IPS-18c (cell line): ENCODE results near the gene LMO2.

Experiments
- H3K4me3 ChIP-seq: 2 replicates; pipeline ENCODE4 v1.7.0; 2013; ENCODE audit warnings: low read depth, mild to moderate bottlenecking, low read length, moderate library complexity; ENCODE audit not compliant: insufficient read depth
- H3K9me3 ChIP-seq: one replicate; pipeline ENCODE4 v1.6.1; 2013; ENCODE audit warnings: mild to moderate bottlenecking, low read length, moderate library complexity; ENCODE audit not compliant: control insufficient read depth, insufficient read depth

Gene LMO2

DNA sequence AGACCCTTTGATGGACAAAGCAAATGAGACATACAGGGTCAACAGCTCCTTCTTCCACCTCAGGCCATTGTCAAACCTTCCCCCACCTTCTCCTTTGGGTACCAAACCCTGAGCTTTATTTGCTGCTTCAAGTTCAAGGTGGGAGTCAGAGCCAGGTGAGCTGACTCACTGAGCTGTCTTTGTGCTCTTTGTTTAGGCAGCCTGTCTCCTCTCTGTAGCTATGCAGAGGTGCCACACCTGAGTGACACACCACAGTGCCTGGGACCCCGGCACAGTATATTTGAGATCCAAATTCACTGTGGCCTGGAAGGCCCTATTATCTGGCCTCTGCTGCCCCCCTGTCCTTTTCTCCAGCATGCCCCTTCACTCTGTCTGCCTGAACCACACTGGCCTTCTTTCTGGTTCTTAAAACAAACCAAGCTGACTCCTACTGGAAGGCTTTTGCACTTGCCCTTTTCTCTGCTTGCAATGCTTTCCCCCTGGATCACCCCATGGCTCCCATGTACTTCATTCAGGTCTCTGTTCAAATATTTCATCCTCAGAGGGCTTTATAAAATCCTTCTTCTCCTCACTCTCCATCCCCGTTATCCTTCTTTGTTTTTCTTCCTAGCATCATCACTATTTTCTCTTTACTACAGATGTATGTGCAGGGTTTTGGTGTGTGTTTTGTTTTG lies 16.1 kb downstream of the LMO2 start:
- no peak overlapping the region for H3K4me3 ChIP-seq
- H3K9me3 ChIP-seq, result no peaks in the 10 kb centered on the region

DNA sequence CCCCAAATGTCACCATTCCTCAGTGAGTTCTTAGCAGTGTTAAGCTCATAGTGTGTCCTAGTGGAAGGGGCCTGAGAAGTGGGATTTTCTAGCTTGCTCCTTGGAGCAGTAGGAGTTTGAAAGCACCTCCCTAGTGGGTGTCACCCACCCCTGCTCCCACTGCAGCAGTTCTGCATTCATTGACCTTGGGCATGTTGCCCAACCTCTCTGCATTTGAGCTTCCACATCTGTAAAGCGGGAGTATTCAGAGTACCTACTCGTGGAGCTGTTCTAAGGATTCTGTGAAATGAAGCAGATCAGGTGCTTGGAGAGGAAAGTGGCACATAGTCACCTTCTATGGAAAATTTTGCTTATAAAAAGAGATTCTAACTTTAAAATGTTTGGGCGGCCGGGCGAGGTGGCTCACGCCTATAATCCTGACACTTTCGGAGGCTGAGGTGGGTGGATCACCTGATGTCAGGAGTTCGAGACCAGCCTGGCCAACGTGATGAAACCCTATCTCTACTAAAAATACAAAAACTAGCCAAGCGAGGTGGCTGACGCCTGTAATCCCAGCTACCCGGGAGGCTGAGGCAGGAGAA lies 16.9 kb downstream of the LMO2 start:
- no peaks in the 10 kb centered on the region for H3K9me3 ChIP-seq
- no peak overlapping the region for H3K4me3 ChIP-seq

DNA sequence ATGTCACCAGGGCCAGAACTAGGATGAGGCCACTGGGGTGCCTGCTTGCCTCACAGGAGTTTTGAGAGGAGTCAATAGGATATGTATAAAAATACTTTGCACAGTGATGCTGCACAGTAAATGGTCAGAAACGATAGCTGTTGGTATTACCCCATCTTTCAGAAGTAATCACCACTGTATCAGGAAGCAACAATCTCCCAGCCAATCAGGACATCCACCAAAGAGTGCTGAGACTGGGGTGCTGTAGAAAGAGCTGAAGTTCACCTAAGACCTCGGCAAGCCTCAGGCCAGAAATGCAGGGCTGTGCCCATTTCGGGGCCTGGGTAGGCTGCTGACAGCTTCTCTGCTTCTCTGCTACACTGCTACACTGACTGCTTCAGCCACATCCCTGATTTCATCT lies 17.4 kb downstream of the LMO2 start:
- H3K4me3 ChIP-seq, result no peak overlapping the region

DNA sequence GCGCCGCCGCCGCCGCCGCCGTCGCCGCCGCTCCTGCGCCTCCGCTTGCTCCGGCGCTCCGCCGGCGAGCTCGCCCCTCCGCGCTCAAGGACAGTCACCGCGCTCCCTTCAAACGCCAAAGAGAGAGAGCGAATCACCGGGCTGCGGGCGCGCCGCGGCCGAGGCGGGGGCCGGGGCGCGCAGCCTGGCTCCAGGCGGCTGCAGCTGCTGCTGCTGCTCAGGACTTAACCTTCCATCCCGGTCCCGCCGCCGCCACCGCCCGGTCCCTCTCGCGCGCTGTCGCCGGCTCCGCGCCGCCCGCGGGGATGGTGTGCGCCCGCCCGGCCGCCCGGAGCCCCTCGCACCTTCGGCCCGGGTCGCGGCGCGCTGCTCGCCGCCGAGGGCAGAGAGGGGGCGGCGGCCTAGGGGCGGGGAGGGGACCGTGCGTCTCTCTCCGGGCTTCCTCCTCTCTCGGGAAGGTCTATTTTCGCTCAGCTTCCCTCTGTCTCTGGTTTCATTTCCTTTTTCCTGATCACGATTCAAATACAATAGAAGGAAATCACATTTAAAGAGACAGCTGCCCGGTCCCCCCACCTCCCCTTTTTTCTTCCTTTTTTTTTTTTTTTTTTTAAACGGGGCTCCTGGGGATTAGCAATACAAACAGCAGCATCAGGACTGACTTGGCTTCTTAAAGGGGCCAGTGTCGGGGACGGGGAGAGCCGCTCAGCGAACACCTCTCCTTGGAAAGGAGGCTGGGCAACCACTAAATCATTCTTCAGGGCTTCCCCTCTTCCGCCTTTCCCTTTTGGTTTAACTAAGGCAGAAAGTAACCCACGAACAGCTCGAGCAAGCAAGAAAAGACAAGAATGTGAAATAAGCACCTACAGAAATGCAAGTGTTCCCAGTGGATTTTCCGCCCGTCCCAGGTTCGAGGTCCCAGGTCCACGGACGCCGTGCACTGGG lies 22.1 kb downstream of the LMO2 start:
- peak overlapping the region; percentile 65 for H3K4me3 ChIP-seq
- H3K9me3 ChIP-seq, result peaks cover 2% of the 10 kb centered on the region

More for the DNA sequence above, 17.4 kb downstream of the LMO2 start:
- peaks cover 1% of the 10 kb centered on the region for H3K9me3 ChIP-seq

DNA sequence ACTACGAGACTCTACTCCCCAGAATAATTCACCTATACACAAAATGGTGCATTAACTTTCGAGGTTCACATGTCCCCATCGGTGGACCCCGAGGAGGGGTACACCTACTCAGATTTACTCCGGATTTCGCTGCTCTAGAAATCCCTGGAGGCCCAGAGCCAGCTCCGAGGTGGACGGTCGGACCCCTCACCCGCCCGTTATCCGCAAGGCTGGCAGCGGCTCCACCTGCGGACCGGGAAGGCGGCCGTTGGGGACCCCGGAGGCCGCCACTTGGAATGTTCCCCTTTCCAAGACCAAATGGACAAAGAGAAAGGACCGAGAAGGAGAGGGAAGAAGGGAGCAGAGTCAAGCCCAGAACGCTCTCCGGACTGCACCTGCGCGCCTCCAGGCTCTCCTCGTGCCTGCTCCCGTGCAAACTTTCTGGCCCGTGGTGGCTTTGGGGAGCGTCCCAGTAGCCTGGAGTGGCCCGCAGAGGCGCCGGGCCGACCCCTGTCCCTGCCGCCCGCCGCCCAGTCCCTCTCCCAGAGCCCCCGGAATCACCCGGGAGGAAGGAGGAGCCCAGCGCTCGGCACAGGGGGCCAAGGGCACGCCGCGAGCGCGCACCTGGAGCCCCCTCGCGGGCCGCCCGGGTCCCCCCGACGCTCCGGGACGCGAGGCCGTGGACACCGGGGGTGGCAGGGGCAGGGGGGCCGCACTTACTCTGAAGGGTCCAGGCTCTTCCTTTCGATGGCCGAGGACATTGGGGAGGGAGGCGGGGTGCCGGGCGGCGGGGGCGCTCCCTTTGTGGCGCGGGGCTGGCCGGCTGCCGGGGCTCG lies 23.0 kb downstream of the LMO2 start:
- H3K4me3 ChIP-seq, result peak overlapping the region; percentile 65
- H3K9me3 ChIP-seq, result peaks cover 2% of the 10 kb centered on the region

DNA sequence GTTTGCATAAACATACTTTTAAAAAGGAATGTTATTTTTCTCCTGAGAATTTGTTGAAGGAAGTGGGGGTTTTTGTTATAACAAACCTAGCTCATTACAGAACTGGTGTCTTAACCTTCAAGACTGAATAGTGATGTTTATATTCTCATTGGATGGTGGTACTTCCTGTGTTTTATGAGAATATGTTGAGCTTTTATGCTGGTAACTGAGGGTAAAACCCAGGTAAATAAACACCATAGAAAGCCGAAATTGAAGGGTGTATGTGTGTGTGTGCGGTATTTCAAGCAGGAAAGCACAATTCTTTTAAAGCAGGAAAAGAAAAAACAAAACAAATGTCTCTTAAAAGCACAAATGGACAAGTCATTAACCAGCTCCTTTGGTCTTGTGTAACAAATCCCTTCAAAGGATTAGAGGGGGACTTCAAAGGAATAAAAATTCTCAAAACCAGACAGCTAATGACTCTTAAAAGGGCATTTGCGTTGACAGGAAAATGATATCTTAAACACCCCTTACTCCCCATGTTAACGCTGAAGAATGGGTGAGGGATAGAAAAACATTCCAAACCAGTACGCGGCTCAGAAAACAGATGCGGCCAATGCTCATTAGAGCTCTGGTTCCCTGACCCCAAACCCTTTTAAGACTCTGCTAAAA lies 23.8 kb downstream of the LMO2 start:
- H3K9me3 ChIP-seq, result peaks cover 2% of the 10 kb centered on the region
- peak overlapping the region; percentile 65 for H3K4me3 ChIP-seq

DNA sequence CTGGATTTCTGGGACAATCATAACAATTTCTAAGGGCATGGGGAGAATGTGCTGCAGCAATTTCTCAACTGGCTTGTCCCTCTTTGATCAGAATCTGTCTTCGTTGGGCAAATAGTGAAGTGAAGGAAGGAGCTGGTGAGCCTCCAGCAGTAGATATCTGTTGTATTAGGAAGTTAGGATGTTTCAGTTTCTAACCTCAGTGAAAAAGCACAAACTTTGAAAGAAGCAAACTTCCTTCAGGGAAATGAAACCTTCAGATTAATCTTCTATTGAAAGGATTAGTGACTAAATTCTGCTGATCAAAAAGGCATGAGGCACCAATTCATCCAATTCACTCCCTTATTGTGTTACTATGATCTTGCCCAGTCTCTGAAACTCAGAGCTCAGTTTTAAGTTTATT lies 24.3 kb downstream of the LMO2 start:
- peaks cover 2% of the 10 kb centered on the region for H3K9me3 ChIP-seq
- H3K4me3 ChIP-seq, result no peak overlapping the region

DNA sequence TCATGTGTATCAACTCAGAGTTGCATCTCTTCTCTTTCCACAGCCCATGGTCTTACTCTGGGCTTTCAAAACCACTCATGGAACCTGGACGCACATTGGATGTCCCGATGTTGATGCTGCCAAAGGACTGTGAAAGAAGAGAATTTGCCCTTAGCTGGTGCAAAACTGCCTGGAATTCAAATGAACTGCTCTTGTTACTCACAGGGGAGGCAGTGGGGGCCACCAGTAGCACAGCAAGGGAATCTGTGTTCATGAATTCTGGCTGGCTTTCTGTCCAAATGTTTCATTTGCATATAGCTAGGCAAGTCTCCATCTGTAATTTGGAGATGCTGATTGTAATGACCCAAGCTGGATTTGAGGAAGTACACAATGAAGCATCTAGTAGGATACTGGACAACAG lies 24.9 kb downstream of the LMO2 start:
- peaks cover 2% of the 10 kb centered on the region for H3K9me3 ChIP-seq
- no peak overlapping the region for H3K4me3 ChIP-seq

DNA sequence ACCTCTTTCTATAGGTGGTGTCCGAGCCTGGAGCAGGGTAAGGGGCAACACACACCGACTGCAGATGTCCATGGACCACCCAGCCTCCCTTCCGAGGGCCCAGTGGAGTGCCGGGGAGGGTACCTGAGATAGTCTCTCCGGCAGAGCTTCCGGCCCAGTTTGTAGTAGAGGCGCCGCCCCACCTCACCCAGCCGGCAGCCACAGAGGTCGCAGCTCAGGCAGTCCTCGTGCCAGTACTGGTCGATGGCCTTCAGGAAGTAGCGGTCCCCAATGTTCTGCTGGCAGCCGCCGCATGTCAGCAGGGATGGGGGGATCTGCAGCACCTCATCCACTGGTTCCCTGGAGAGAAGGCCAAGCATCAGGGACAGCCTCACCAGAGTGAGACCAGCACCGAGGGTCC lies 27.4 kb downstream of the LMO2 start:
- peaks cover 1% of the 10 kb centered on the region for H3K9me3 ChIP-seq
- no peak overlapping the region for H3K4me3 ChIP-seq

DNA sequence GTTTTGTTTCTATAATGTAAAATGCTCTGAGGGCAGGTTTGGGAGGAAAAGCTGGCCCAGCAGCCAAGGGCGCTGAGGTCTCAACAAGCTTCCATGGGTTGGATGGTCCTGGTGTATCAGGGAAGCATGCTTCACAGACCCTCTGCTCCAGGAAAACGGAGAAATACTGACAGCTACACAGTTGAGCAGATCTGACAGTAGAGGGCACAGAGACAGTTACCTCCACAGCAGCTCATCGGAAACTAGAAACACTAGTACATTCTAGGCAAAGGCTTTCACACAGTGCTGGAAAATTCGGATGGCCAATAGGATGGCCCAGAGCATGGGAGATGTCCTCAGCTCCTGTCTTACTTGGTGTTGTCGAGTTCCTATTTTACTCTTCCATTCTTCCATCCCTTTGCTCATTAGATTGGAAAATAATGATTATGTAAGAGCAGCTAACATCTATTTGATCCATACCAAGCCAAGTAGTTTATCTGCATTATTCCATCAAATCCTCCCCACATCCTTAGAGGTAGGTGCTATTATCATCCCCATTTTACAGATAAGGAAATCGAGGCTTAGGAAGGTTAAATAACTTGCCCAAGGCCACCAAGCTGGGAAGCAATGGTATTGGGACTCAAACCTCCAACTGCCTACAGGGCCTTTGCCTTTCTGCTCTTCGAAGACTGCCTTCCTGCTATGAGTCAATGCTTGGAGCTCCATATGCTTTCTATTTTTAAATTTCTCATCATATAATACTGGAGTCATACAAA lies 28.3 kb downstream of the LMO2 start:
- Histone ChIP-seq H3K4me3 (no peak overlapping the region), H3K9me3 (no peaks in the 10 kb centered on the region)

DNA sequence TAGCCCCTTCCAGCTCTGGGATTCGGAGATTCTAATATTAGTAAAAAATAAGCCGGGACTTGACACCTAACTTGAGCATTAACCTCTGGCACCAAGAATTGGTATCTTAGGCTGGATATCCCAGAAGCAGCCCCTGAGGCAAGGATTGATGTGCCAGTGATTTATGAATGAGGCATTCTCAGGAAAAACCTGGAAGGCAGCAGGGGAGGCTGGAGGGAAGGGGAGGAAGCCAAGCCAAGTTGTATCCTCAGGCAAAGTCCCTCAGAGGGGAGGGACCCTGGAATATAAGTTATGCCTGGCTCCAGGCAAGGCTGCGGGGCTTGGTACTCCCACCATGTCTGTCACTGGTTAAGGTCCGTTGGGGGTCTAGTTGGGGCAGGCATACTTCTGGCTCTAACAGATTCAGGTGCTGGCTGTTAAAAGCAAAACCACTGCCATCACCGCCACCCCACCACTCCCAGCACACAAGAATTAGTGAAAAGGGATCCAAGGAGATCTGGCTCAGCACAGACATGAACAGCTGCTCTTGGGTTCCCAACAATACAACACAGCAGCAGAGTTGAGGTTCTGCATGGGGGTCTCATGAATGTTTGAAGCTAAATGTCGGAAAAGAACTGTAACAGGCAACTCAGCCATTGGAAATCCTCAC lies 29.8 kb downstream of the LMO2 start:
- no peak overlapping the region for H3K4me3 ChIP-seq
- H3K9me3 ChIP-seq, result no peaks in the 10 kb centered on the region

DNA sequence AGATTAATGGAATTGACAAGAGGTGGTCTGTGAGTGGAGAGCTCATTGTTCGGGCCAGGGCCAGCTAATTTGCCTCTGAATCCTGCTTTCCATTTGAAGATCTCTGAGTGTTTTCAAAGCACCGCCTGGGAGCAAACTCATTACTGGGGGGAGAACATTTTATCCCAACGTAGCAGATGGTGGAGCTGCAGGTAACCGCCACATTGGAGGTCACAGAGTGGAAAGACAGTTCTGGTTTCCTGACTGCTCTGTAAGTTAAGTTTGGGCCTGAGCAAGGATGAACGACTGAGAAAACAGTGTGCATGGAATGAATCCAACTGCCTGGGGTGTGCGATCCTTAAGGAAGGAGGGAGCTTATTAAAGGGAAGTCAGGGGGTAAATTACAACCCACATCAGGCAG lies 30.5 kb downstream of the LMO2 start:
- Histone ChIP-seq H3K4me3 (no peak overlapping the region), H3K9me3 (no peaks in the 10 kb centered on the region)

DNA sequence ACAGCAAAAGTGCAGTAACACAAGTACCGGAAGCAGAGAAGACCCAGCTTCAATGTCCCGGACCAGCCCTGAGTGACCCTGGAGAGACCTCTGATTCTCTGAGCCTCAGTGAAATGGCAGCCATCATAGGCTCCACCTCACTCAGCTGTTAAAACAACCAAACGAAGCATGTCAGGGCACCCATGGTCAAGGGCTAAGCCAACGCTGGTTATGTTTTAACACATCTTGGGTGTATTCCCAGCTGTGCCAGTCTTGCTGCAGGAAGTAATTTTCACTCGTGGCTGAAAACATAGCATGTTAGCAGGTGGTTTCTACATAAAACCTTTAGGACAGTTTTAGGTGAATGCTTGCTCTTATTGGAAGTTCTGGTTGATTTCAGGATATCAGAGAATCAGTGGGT lies 30.9 kb downstream of the LMO2 start:
- Histone ChIP-seq H3K4me3 (no peak overlapping the region), H3K9me3 (no peaks in the 10 kb centered on the region)

DNA sequence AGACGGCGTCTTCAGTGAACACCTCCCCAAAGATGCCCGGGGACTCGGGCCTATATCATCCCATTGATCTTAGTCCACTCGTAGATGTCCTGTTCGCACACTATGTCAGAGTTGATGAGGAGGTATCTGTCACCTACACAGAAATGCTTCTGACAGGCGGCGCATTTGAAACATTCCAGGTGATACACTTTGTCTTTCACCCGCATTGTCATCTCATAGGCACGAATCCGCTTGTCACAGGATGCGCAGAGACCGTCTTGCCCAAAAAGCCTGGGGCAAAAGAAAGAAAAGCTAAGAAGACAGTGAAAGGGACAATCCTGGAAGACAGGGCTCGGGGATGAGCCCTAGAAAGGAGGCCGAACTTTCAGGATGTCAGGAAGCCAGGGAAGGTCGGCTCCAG lies 32.6 kb downstream of the LMO2 start:
- Histone ChIP-seq H3K9me3 (no peaks in the 10 kb centered on the region), H3K4me3 (no peak overlapping the region)

DNA sequence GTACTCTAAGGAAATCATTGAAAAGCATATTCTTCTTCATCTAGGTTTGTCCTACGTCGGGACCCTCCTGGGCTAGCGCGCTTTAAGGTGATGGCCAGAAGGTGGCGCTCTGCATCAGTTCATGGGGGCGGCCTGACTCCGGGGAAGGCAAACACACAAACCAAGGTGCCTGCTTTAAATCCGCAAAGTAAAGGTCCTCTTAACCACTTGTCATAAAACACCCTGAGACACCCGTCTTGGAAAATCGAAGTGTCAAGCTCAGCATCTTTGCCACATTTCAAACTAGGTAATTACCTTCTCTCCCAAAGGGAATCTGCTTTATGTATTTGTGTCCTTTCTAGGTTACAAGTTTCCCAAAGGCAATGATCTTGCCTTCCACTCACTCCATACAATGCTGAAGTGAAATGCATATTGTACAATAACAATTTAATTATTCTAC lies 33.9 kb downstream of the LMO2 start:
- H3K9me3 ChIP-seq, result no peaks in the 10 kb centered on the region
- H3K4me3 ChIP-seq, result no peak overlapping the region

DNA sequence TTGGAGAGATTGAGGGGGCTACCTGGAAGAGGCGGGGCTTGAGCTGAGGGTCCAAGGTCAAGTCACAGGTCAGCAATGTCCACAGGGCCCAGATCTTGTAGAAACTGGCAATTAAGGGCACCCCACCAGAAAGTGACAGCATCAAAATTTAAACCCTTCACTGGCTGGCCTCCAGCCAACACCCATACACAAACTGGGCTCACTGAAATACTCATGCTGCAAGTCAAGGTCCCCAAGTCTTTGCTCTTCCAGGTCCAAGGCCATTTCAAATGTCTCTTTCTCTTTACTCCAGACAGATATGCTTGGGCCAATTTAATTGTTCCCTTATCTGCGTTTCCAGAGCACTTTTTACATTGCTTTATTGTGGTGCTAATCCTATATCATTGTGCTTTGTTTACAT lies 36.4 kb downstream of the LMO2 start:
- Histone ChIP-seq H3K4me3 (no peak overlapping the region), H3K9me3 (no peaks in the 10 kb centered on the region)
